Heart right ventricle (tissue), 16 donors: ENCODE results near the gene PXDN. TPM values are rescaled to one million over a fixed set of nuclear protein-coding genes. Genes with fewer than 3 reads are reported as not detected.

ENCODE experiments used
- ATAC-seq, 8 donors: fragments of 200-7000 bp; cut with Tn5 transposase; one replicate each; pipeline ENCODE4 v1.9.1; 2020; ENCODE audit warnings: mild to moderate bottlenecking in 8 of 8, moderate library complexity in 8 of 8, moderate number of reproducible peaks in 1 of 8
- DNase-seq, 2 donors: peaks; one replicate each; pipeline ENCODE4 v3.0.0-alpha.2; 2020
- H3K27ac ChIP-seq, 10 donors: fragments of 200-600 bp; sonication (generic) in 2 of 10; one replicate each; pipeline versions ENCODE4 v1.5.0 to v1.8.0; 2020 to 2022; ENCODE audit warnings: mild to moderate bottlenecking in 3 of 10
- H3K27me3 ChIP-seq, 7 donors: fragments of 200-600 bp; one replicate each; pipeline ENCODE4 v1.8.0; 2021 to 2022; ENCODE audit warnings: mild to moderate bottlenecking in 2 of 7
- H3K36me3 ChIP-seq, 9 donors: fragments of 200-600 bp; sonication (generic) in 1 of 9; one replicate each; pipeline versions ENCODE4 v1.5.0 to v1.8.0; 2020 to 2022; ENCODE audit warnings: mild to moderate bottlenecking in 2 of 9
- H3K4me1 ChIP-seq, 9 donors: fragments of 200-600 bp; sonication (generic) in 1 of 9; one replicate each; pipeline versions ENCODE4 v1.5.0 to v1.8.0; 2020 to 2022; ENCODE audit warnings: mild to moderate bottlenecking in 4 of 9
- H3K4me3 ChIP-seq, 10 donors: fragments of 200-600 bp; sonication (generic) in 2 of 10; one replicate each; pipeline versions ENCODE4 v1.5.0 to v1.8.0; 2020 to 2022; ENCODE audit warnings: mild to moderate bottlenecking in 7 of 10, moderate library complexity in 2 of 10
- H3K9me3 ChIP-seq, 11 donors: fragments of 200-600 bp in 10 of 11; sonication (generic) in 2 of 11; one replicate each; pipeline versions ENCODE4 v1.5.0 to v1.8.0; 2013 to 2022; ENCODE audit warnings: mild to moderate bottlenecking in 2 of 11, control low read depth in 1 of 11, moderate library complexity in 1 of 11
- WGBS, 2 donors: extraction: QIAGEN DNeasy Blood & Tissue Kit; methylation state at CpG; one replicate each; pipeline ENCODE4 v1.1.7; 2013; ENCODE audit warnings: inconsistent platforms in 1 of 2; 5-methylcytosine and 5-hydroxymethylcytosine counted together
- intact Hi-C, 10 donors: fragments of 100-400 bp; cut with DNase I; formaldehyde crosslinking; loops; one replicate each; pipeline versions ENCODE4 v1.11.1 to v1.14.2; 2022
- polyA plus RNA-seq, 2 donors: library from polyadenylated mRNA; stranded (reverse); fragments of 200-250 nt; gene quantifications; one replicate each; pipeline ENCODE4 v1.2.3, GENCODE V29; 2013
- total RNA-seq, 10 donors: library from RNA; stranded (reverse); fragmentation: NEBNext Ultra II Directional in 3 of 10; extraction: Animal tissue kit (Norgen Biotek cat#: 25700) in 3 of 10; gene quantifications; one replicate each; pipeline versions ENCODE4 v1.2.1 to v1.2.4, GENCODE V29; 2021 to 2023
- TF ChIP-seq, protein P1 (sequence below), 9 donors: fragments of 200-600 bp; sonication (generic) in 2 of 9; IDR thresholded peaks; one replicate each; pipeline versions ENCODE4 v1.5.0 to v1.8.0; 2021 to 2022; ENCODE audit warnings: antibody characterized with exemption in 9 of 9, mild to moderate bottlenecking in 5 of 9, moderate library complexity in 1 of 9
- donor health status: Arrhythmogenic right ventricular cardiomyopathy.
- donor health status: ischemic (EF 13 %, LVEDD 7.1; RV severe dilation, severe dysfunction).
- donor health status: healthy with polysubstance abuse.
- donor health status: DM: no; HTN: yes; CAD: no.
- donor health status: DM: no; HTN: no; CAD: no.
- donor health status: ischemic (EF 25% LVEDD 6.9; RV normal size, moderate dysfunction).
- donor health status: ischemic (EF 25% LVEDD 5.7; RV mildly dilated, moderate dysfunction).
- donor health status: healthy.
- donor health status: DM: yes; HTN: yes; CAD: no.
- donor health status: Ischemic cardiomyopathy.
- donor health status: ischemic (EF 35%, LVEDD 5.7; RV mildly dilated, moderate dysfunction).
- donor health status: nonischemic (EF 11% LVEDD 7.7; RV severe dilation, severe dysfunction).
- donor health status: DM: yes; HTN: yes; CAD: no.
- donor health status: PGD.
- donor health status: ischemic (EF 29% LVEDD 5.4; RV normal size, mild dysfunction).
- donor health status: nonischemic (EF 23%, LVEDD 6.1; RV moderate dilation, normal function).

PXDN gene
- total and polyA plus RNA-seq, 12 donors = 7.8 to 65.0 (median 18.9) TPM

DNA sequence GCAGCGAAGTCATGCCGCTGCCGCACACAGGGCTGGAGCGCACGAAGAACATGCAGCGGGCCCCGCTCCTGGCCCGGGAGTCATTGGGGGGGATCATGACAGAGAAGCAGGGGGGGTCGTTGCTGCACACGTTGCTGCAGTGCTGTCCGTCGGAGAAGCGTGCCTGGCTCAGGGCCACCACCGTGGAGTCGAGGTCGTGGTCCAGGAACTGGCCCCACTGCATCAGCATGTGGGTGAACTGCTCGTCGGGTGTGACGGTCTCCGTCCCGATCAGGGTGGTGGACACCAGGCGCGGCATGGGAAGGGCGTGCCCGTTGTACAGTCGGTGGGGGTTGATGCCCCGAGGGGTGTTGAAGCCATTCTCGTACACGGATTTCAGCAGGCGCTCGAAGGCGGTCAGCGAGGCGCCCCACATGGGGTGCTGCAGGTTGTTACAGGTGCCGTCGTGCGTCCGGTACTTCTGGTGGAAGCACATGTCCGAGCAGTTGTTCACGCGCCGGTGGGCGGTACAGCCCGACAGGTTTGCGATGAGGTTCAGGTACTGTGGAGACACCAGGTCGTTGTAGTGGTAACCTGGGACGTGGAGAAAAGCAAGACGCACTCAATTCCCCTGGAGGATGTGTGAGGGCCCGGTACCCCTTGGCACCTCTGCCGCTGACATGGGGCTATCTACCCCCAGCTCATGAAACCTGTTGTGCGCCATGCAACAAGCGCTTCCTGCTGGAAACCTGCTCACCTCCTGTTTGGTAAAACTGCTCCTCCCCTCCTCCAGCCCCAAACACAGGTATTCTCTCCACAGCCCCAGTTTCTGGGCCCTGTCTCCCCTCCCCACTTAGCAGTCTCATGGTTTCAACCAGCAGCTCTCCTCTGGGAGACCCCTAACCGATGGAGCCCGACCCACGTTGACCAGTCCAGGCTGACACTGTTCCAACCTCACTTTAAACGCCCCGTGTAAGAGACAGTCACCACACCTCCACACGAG lies 94.9 kb downstream of the PXDN start:
- ATAC-seq = no peak
- H3K36me3 ChIP-seq = peaks cover 0 to 77% (median 15%) of the 10 kb centered on the region in 9 donors
- peaks cover 8 to 57% (median 23%) of the 10 kb centered on the region in 9 donors for H3K4me1 ChIP-seq
- no peak for DNase-seq
- intact Hi-C loops = loop anchor here in 5 of 10 donors (5.0 to 10.0 kb wide), 3 partner anchors 57 to 98 kb away; partner anchors contain the start of gene PXDN (in 2 of the 5)
- 96 to 97% methylated on average over 58 of the region's 58 CpGs for WGBS, 2 donors
- no peaks in the 10 kb centered on the region for H3K9me3 ChIP-seq
- H3K4me3 ChIP-seq = no peak overlapping the region
- H3K27me3 ChIP-seq = no peaks in the 10 kb centered on the region
- TF ChIP-seq, protein P1, sequence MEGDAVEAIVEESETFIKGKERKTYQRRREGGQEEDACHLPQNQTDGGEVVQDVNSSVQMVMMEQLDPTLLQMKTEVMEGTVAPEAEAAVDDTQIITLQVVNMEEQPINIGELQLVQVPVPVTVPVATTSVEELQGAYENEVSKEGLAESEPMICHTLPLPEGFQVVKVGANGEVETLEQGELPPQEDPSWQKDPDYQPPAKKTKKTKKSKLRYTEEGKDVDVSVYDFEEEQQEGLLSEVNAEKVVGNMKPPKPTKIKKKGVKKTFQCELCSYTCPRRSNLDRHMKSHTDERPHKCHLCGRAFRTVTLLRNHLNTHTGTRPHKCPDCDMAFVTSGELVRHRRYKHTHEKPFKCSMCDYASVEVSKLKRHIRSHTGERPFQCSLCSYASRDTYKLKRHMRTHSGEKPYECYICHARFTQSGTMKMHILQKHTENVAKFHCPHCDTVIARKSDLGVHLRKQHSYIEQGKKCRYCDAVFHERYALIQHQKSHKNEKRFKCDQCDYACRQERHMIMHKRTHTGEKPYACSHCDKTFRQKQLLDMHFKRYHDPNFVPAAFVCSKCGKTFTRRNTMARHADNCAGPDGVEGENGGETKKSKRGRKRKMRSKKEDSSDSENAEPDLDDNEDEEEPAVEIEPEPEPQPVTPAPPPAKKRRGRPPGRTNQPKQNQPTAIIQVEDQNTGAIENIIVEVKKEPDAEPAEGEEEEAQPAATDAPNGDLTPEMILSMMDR (IDR thresholded peaks at IDR 0.05) = no peak
- peak overlapping the region in 1 of 10 donors; percentile 88 for H3K27ac ChIP-seq

DNA sequence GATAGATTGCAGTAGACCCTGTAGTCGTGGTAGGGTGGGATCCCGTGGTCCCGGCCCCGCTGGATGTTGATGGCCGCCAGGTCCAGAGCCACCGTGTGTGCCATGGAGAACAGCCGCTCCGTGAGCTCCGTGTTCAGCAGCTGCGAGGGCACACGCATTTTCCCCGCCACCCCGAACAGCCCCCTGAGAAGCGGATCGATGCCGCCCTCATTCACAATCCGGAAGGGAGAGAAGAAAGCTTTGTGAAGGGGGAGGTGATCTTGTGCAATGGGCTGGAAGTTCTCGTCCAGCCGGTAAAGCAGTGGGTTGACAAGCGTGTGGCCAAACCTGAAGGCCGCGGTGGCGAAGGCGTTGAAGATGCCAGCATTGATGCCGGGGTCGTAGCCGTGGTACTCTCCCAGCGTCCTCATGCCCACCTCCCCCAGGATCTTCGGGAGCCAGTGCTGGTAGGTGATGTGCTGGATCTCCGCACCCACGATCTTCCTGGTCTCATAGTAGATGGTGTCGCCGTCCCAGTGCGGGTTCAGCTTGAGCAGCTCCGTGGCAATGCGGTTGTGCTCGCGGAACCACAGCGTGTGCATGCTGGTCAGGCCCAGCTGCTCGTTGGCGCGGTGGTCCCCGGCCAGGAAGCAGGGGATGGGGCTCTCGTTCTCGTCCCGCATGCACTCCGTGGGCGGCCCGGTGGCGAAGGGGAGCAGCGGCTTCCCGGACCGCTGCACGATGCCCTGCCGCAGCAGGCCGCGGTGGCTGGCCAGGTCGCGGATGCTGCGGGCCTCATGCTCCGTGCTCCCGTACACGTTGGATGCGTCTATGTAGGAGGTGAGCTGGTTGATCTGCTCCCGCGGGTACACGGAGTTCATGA lies 95.8 kb downstream of the PXDN start:
- DNase-seq = no peak
- Histone ChIP-seq H3K27me3 (no peaks in the 10 kb centered on the region), H3K27ac (no peak overlapping the region), H3K4me3 (no peak overlapping the region), H3K9me3 (no peaks in the 10 kb centered on the region), H3K36me3 (peaks cover 0 to 86% (median 18%) of the 10 kb centered on the region in 9 donors), H3K4me1 (peaks cover 8 to 48% (median 23%) of the 10 kb centered on the region in 9 donors)
- TF ChIP-seq, protein P1 (IDR thresholded peaks at IDR 0.05) = no peak
- WGBS, 2 donors = 97% methylated on average over 67 of the region's 67 CpGs
- intact Hi-C loops = loop anchor here in 1 of 10 donors (5.0 kb wide), 1 partner anchor 99 kb away; no protein-coding TSS in a partner anchor
- no peak for ATAC-seq

DNA sequence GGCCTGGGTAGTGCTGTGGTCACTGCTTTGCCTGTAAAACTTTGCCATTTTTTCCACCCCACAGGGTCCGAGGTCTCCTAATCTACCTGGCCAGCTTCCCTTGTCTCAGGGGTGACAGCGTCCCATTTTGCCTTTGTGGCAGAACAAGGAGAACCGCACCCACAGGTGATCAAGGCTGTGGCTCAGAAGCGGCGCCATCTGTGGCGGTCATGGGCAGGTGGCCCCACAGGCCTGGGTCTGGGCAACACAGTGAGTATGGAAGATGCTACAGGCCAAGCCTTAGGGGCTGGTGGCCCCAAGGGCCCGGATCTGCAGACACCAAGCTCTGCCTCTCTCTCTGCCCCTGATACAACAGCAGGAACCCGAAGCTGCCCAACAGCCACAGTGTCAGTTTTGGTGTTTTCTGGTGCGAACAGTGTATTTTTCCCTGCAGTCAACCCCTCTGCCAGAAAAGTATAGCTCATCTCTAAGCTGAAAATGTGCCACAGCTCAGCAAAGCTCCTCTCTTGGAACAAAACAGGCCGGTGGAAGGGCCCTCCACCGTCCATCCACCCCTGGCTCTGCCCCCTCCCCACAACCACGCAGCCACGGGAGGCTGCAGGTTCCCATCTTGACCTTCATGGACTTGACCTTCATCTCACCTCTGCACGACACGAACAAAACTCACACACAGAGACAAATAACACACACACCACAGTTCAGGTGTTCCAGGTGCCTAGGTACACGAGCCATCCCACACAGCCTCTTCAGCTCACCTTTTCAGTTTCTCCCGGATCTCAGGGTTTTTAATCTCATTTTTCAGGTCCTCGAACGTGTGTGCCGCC lies 96.7 kb downstream of the PXDN start:
- Histone ChIP-seq H3K4me3 (no peak overlapping the region), H3K27ac (peak overlapping the region in 1 of 10 donors; percentile 24), H3K4me1 (peaks cover 3 to 41% (median 15%) of the 10 kb centered on the region in 9 donors), H3K27me3 (no peaks in the 10 kb centered on the region), H3K9me3 (no peaks in the 10 kb centered on the region), H3K36me3 (peaks cover 0 to 95% (median 18%) of the 10 kb centered on the region in 9 donors)
- 91 to 95% methylated on average over 20 of the region's 20 CpGs for WGBS, 2 donors
- TF ChIP-seq, protein P1 (IDR thresholded peaks at IDR 0.05) = no peak
- intact Hi-C loops = loop anchor here in 1 of 10 donors (5.0 kb wide), 1 partner anchor 100 kb away; no protein-coding TSS in a partner anchor
- ATAC-seq = no peak
- DNase-seq = no peak
